GM19397 (cell line): Measurements from ENCODE around the gene CIPC.

ENCODE experiments used
- ATAC-seq: cut with Tn5 transposase; IDR thresholded peaks from one replicate; pipeline ENCODE4 v1.9.1; 2021; ENCODE audit warnings: mild to moderate bottlenecking, moderate library complexity; ENCODE audit not compliant: unreplicated experiment

The CIPC gene

GRCh38 chr14:77069551-77069950 is 28.5 kb upstream of the CIPC start:
- no peak for ATAC-seq

DNA sequence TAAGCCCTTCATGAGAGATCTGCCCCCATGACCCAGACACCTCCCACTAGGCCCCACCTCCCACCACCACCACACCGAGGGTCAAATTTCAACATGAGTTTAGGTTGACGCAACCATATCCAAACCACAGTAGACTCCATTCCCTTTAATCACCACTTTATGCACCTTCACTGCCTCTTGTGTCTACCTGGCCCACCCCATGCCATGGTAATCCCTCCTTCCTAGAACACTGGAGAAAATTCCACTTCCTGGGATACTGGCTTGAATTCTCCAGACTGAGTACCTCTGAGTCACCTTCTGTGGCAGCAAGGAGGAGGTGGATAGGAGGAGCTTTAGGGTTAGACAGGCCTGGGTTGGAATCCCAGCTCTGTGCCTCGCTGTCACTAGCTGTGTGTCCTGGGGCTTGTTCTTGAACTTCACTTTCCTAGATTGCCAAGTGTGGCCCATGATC is 26.1 kb upstream of the CIPC start:
- no peak for ATAC-seq

DNA sequence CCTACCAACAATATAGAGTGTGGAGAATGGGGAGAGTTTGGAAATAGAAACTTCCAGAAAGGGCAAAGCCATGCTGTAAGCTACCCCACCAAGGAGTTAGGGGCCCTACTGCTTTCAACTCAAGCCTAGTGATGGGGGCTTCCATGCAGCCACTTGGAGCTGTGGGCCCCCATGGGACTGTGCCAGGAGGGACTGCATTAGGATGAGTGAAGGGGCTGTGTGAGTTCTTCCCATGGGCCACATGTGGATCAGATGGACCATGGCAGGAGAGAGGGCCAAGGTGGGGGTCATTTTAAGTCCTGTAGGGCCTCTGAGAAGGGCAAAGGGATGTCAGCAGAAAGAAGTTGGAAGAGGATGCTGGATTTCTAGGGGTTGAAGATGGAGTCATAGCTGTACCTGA is 23.1 kb upstream of the CIPC start:
- ATAC-seq = no peak

DNA sequence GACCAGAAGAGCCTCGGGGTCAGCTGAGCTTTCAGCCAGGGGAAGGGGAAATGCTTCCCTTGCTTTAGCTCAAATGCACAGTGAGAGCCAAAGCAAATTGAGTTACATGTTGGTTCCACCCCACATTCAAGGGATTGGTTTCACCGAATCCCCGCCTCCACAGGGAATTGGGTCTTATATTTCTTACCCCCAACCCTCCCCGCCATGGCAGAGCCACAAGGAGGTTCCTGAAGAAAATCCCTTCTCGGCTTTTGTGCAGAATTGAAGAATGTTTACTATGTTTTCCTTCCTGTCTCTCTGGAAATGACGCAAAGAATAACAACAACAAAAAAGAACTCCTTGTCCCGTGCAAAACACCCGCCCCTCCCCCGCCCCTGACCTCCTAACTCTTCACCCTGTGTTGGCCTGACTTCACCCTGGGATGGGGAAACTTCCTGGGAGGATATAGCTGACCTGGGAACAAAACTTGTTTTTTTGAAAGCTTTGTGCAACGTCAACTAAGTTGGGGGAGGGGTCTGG is 21.9 kb upstream of the CIPC start:
- ATAC-seq = no peak

- ATAC-seq = no peak
These were observed 21.0 kb upstream of the CIPC start for GRCh38 chr14:77077040-77077439.

DNA sequence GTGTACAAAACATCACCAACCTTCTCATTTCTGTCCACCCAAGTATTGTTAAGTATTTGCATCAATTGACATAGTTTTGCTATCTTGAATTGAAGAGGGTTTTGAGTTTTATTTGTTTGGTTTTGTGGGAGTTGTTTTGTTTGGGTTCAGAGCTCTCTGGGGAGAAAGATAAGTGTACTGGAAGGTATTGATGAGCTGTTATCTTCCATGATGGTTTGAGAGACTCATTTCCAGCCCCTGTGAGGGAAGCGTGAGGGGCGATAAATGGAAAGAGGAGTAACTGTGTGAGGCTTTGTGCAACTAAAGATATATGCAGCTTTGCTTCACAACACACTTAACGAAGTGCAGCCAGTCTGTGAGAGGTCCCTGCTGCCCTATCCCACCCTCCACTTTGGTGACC is 15.7 kb upstream of the CIPC start:
- no peak for ATAC-seq

DNA sequence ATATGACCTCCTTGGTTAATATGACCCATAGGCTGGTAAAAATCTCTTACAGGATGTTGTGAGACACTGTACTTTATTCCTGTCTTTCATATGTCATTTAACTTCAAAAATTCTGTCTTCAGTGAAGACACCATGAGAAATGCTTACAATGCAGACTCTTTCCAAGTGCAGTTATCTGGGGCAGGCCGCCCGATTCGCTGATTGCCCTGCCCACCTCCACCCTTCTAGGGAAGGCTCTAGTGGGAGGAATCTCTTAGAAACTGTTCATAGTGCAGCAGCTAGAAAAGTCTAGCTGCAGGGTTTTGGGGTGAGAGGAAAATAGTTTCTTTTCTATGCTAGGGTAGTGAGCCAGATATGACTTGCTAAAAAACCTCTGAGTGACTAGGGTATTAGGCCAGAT is 15.0 kb upstream of the CIPC start:
- no peak for ATAC-seq

GRCh38 chr14:77084985-77085384 is 13.1 kb upstream of the CIPC start:
- no peak for ATAC-seq

DNA sequence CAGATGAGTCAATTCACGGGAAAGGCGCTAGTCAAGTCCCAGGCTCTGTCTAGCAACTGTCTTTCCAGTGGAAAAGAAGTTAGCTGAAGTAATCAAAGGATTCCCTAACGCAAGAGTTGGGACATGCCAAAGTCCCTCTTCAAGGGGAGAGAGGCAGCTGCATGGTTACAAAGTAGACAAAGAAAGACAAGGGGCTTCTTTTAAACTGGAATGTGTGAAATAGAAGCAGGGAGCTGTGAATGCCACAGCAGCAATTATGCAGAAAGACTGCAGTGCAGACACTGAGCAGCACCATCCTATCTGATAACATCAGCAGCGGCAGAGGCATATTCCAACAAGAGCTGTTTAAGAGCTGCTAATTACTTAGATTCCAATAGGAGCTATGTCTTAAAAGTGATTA is 12.5 kb upstream of the CIPC start:
- no peak for ATAC-seq

DNA sequence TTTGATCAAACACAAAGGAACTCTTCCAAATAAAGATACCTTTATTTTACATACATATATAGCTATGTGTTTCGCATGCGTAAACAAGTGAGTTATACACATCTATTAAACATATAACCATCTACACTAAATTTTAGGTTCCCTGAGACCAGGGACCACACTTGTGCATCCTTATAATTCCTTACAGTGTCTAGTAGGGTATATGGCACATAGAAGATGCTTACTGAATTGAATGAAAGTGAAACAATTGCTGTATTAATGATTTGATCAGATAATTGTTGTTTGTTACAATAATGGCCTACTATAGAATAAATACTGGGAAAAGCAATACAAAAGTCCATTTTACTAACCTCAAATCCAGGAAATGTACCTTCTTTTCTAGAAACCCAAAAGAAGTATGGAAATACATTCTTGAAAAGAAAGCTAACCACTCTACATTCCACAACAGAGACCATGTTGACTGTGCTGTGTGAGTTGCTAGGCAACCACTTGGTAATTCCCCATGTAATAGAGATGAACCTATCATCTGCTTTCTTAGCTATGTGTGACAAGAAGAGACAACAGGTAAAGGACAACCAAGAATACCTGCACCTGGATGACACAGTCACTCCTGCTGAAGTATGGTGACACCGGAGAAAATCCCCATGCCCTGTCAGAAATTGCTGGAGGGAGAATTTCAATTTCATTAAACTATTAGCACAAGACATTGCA is 11.9 kb upstream of the CIPC start:
- peak; percentile 56 for ATAC-seq

- no peak for ATAC-seq
These were observed 11.1 kb upstream of the CIPC start for GRCh38 chr14:77086951-77087350.

DNA sequence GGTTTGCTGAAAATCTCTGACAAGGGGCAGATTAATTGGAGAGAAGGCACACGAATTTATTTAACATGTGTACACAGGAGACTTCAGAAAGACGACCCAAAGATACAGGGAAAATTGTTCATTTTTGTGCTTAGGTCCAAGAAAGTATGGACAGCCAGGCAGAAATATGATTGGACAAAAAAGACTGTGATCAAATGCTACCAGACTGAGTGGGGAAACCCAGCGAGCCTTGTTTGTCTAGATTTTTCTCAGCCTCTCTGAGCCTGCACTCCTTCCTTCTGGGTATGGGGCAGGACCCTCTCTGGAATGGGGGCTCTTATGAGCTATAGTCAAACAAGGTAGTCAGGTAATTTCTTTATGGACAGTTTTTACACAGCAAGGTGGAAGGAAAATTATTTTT is 10.4 kb upstream of the CIPC start:
- no peak for ATAC-seq

GRCh38 chr14:77088219-77088618 is 9.8 kb upstream of the CIPC start:
- ATAC-seq = no peak

- no peak for ATAC-seq
These were observed 9.4 kb upstream of the CIPC start for GRCh38 chr14:77088645-77089044.

GRCh38 chr14:77091518-77091917 is 6.5 kb upstream of the CIPC start:
- ATAC-seq = no peak

- ATAC-seq = no peak
These were observed 5.4 kb upstream of the CIPC start for GRCh38 chr14:77092676-77093075.

GRCh38 chr14:77094672-77095284 is 3.3 kb upstream of the CIPC start:
- ATAC-seq = no peak

DNA sequence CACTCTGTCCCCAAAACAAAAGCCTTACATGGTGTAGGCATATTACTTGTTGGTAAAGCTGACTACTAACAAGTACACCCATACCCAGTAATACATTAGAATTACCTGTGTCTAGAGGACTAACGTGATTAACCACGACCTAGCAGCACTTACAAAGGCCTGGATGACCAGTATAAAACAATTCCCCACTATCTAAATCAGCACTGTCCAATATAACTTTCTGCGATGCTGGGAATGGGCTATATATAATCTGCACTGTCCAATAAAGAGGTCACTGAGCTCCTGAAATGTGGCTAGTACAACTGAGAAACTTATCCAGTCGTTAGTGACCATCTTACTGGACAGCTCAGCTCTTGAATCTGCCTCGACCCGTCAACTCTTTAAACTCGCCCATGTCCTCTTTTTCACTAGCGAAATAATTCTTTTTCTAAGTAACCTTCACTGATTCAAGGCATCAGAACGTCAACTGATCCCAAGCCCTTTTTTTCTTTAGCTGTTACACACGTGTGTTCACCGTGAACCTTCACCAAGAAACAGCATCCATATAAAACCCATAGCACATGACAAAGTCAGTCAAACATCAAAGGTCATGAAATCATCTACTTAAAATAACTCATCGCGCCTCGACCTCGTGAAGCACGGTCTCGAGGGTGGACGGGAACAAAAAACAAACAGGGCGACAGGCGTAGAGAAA is 905 bp upstream of the CIPC start:
- ATAC-seq = no peak

DNA sequence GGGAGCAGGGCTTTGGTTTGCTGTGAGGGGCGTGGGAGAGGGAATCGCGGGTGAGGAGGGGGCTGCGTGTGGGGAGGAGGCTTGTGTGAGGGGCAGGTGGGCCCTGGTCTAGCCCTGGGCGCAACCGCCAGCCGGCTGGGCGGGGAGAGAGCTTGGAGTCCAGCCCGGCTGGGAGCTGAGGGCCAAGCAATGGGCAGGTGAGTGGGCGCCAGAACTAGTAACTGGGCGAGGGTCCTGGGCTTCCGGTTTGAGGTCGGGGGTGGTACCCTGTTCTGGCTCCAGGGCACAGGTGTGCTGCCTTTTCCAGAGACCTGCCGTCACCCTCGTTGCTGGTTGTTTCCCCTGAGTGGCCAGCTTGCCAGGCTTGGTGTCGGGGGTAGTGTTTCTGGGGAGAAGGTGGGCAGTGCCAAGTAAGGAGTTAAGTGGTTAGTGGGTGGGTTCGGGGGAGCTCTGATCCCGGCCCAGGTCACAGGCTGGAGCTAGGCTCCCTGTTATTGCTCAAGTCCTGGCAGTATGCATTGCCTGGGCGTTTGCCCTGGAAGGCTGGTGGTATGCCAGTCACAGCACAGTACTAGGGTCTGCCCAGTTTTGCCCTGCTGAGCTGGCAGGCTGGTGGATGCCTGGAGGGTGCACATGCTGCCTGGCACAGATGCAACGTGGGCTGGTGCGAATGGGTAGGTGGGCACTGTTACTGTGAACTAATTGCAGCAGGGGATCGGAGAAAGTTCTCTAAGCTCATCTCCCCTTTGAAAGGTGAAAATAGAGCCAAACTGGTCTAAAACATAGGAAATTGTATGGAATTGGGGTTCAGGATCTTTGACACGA is 683 bp downstream of the CIPC start:
- no peak for ATAC-seq

DNA sequence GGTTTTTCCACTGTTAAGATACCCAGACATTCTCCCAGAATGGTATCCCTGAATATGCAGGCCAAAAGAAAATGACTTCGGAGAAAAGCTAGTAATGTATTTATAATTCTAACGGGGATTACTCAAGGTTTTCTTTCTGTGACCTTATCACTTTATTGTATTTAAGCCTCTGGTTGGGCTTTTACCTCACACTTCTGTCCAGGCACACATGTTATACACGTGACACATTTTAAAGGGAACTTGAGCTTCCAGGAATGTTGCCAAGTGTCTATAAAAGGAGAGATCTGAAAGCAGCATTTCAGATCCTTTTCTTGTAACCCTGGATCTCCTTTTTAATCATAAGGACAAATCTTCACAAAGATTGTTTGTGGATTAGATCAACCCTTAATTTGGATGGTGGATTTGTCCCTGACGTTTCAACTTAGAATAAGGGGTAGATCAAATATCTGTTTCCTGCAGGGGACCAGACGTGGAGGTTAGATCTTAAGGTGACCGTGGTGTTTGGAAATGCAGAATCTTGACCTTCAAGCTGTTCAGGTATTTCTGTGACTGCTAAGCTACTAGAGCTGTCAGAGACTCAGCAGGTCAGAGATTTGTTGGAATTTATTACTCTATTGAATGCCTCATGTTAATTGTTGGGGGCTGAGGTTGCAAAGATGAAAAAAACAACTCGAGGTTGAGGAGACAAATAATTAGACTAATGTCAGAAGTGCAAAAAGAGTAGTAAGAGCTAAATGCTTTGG is 1.5 kb downstream of the CIPC start:
- no peak for ATAC-seq
